Measurements from ENCODE around the gene JUP. TPM values are rescaled to one million over a fixed set of nuclear protein-coding genes. Genes with fewer than 3 reads are reported as not detected.
A peak's percentile ranks its signal among the peaks of the same experiment; 100 is the strongest.

The JUP gene
- total RNA-seq, 4 donors from 2014 or later: 42.9 to 57.7 (median 51.6) TPM

- TF ChIP-seq, protein P1, sequence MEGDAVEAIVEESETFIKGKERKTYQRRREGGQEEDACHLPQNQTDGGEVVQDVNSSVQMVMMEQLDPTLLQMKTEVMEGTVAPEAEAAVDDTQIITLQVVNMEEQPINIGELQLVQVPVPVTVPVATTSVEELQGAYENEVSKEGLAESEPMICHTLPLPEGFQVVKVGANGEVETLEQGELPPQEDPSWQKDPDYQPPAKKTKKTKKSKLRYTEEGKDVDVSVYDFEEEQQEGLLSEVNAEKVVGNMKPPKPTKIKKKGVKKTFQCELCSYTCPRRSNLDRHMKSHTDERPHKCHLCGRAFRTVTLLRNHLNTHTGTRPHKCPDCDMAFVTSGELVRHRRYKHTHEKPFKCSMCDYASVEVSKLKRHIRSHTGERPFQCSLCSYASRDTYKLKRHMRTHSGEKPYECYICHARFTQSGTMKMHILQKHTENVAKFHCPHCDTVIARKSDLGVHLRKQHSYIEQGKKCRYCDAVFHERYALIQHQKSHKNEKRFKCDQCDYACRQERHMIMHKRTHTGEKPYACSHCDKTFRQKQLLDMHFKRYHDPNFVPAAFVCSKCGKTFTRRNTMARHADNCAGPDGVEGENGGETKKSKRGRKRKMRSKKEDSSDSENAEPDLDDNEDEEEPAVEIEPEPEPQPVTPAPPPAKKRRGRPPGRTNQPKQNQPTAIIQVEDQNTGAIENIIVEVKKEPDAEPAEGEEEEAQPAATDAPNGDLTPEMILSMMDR (IDR thresholded peaks at IDR 0.05): no peak
- TF ChIP-seq POLR2A (IDR thresholded peaks at IDR 0.05) (no peak), EP300 (IDR thresholded peaks at IDR 0.05) (no peak)
- Histone ChIP-seq H3K36me3 (no peaks in the 10 kb centered on the region), H3K27ac (no peak overlapping the region), H3K9me3 (no peaks in the 10 kb centered on the region), H3K4me1 (peaks cover 0 to 6% (median 0%) of the 10 kb centered on the region in 4 donors), H3K27me3 (peaks cover 0 to 12% of the 10 kb centered on the region in 2 donors), H3K4me3 (no peak overlapping the region)
- DNase-seq (ENCODE audit: low spot score in 2 of 2): no peak
- WGBS, 2 donors: 79 to 82% methylated on average over 9 of the region's 9 CpGs
Measured at GRCh38 chr17:41741709-41742108, 44.8 kb downstream of the JUP start.

DNA sequence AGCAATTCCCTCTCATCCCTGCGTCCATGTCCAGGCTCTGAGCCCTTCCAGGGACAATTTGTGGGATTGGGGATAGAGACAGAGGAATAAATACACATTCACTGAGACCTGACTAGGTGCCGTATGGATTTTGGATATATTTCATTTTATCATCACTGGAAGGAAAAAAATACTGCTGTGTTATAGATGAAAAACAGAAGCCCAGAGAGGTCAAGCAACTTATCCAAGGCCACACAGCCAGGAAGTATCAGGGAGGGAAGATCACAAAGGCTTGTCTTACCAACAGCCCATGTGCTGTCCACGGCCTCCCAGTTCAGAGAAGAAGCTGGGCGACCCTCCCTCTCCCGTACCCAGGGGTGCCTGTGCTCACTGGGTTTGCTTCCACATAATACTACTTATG is 46.0 kb downstream of the JUP start:
- no peak overlapping the region for H3K4me3 ChIP-seq
- 85 to 86% methylated on average over 5 of the region's 5 CpGs for WGBS, 2 donors
- H3K4me1 ChIP-seq: peaks cover 0 to 6% (median 0%) of the 10 kb centered on the region in 4 donors
- no peak for DNase-seq (ENCODE audit: low spot score in 2 of 2)
- H3K36me3 ChIP-seq: no peaks in the 10 kb centered on the region
- H3K27ac ChIP-seq: no peak overlapping the region
- no peaks in the 10 kb centered on the region for H3K9me3 ChIP-seq
- no peak for TF ChIP-seq EP300 (IDR thresholded peaks at IDR 0.05)
- TF ChIP-seq POLR2A (IDR thresholded peaks at IDR 0.05): no peak
- TF ChIP-seq, protein P1 (IDR thresholded peaks at IDR 0.05): no peak
- peaks cover 0 to 24% of the 10 kb centered on the region in 2 donors for H3K27me3 ChIP-seq

- no peak overlapping the region for H3K4me3 ChIP-seq
- no peak overlapping the region for H3K27ac ChIP-seq
- H3K36me3 ChIP-seq: no peaks in the 10 kb centered on the region
- H3K27me3 ChIP-seq: peaks cover 0 to 31% of the 10 kb centered on the region in 2 donors
- no peaks in the 10 kb centered on the region for H3K9me3 ChIP-seq
- WGBS, 2 donors: 58 to 76% methylated on average over 6 to 9 of the region's 9 CpGs
- DNase-seq (ENCODE audit: low spot score in 2 of 2): no peak
- TF ChIP-seq POLR2A (IDR thresholded peaks at IDR 0.05): no peak
- TF ChIP-seq, protein P1 (IDR thresholded peaks at IDR 0.05): no peak
- no peak for TF ChIP-seq EP300 (IDR thresholded peaks at IDR 0.05)
- peaks cover 0 to 13% (median 2%) of the 10 kb centered on the region in 4 donors for H3K4me1 ChIP-seq
Measured at GRCh38 chr17:41739661-41740352, 46.7 kb downstream of the JUP start.

- peaks cover 0 to 23% (median 10%) of the 10 kb centered on the region in 4 donors for H3K4me1 ChIP-seq
- DNase-seq (ENCODE audit: low spot score in 2 of 2): no peak
- 91 to 96% methylated on average over 5 of the region's 5 CpGs for WGBS, 2 donors
- no peaks in the 10 kb centered on the region for H3K9me3 ChIP-seq
- peaks cover 0 to 42% of the 10 kb centered on the region in 2 donors for H3K27me3 ChIP-seq
- no peak overlapping the region for H3K27ac ChIP-seq
- no peak for TF ChIP-seq EP300 (IDR thresholded peaks at IDR 0.05)
- TF ChIP-seq POLR2A (IDR thresholded peaks at IDR 0.05): no peak
- TF ChIP-seq, protein P1 (IDR thresholded peaks at IDR 0.05): no peak
- H3K36me3 ChIP-seq: no peaks in the 10 kb centered on the region
- H3K4me3 ChIP-seq: no peak overlapping the region
Measured at GRCh38 chr17:41738801-41739112, 47.8 kb downstream of the JUP start.

DNA sequence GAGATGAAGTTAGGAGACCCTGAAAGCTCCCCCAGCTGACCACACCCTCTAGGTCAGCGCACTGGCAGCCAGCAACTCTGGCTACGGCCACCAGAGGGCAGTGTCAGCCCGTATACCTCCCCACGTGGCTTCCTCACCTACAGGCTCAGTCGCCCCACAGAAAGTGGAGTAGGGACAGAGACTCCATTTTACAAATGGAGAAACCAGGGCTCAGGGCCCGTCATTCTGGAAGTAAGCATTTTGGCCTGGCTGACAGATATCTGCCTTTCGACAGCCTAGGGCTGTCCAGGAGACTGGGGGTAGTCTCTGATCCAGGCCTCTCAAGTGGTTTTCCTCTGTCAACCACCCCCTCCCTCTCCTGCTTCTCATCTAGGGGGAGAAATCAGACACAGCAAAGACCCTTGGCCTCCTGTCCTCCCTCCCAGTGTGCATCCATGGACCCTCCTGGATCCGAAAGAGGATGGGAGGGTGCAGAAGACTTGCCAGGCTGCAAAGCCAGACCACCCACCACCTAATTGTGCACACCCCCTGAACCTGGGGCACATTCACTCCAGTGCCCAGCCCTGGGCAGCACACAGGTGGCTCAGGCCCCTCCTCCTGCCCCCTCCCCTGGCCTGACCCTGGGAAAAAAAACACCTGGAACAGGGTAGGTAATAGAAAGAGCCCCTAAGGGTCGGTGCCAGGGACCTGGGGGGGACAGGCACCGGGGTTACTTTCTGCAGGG is 48.3 kb downstream of the JUP start:
- DNase-seq (ENCODE audit: low spot score in 2 of 2): peak; percentile 74 to 82
- H3K27me3 ChIP-seq: peaks cover 0 to 47% of the 10 kb centered on the region in 2 donors
- H3K36me3 ChIP-seq: no peaks in the 10 kb centered on the region
- WGBS, 2 donors: 24 to 28% methylated on average over 9 to 10 of the region's 10 CpGs
- TF ChIP-seq POLR2A (IDR thresholded peaks at IDR 0.05): no peak
- TF ChIP-seq EP300 (IDR thresholded peaks at IDR 0.05): peak in 1 of 2 donors; percentile 9
- TF ChIP-seq, protein P1 (IDR thresholded peaks at IDR 0.05): peak; percentile 91 to 98 (median 96)
- no peaks in the 10 kb centered on the region for H3K9me3 ChIP-seq
- no peak overlapping the region for H3K4me3 ChIP-seq
- H3K4me1 ChIP-seq: peaks cover 0 to 26% (median 11%) of the 10 kb centered on the region in 4 donors
- no peak overlapping the region for H3K27ac ChIP-seq
